Astrocyte (in vitro differentiated cells and primary cell): ENCODE measurements around the gene CCL23. TPM values are rescaled to one million over a fixed set of nuclear protein-coding genes. Genes with fewer than 3 reads are reported as not detected.

ENCODE experiments used
- DNase-seq: peaks from one replicate; pipeline ENCODE4 v3.0.0-alpha.2; 2010; ENCODE audit warnings: low read depth
- FAIRE-seq: peaks from 2 replicates; lab custom pipeline; 2011; peaks lifted over from hg19 to GRCh38; lab: Jason Lieb, UNC
- H2AFZ ChIP-seq: 2 replicates; pipeline ENCODE4 v1.6.0; 2012; ENCODE audit warnings: low read depth, low read length, inconsistent platforms
- H3K27ac ChIP-seq: 2 replicates; pipeline ENCODE4 v1.5.1; 2011; ENCODE audit warnings: low read depth, low read length, inconsistent platforms
- H3K27me3 ChIP-seq: 2 replicates; pipeline ENCODE4 v1.6.0; 2011; ENCODE audit warnings: low read length, inconsistent platforms; ENCODE audit not compliant: insufficient read depth
- H3K36me3 ChIP-seq: 2 replicates; pipeline ENCODE4 v1.5.1; 2011; ENCODE audit warnings: low read length, inconsistent platforms; ENCODE audit not compliant: insufficient read depth
- H3K4me1 ChIP-seq: 2 replicates; pipeline ENCODE4 v1.5.1; 2011; ENCODE audit warnings: low read length, inconsistent platforms; ENCODE audit not compliant: insufficient read depth
- H3K4me2 ChIP-seq: 2 replicates; pipeline ENCODE4 v1.6.0; 2012; ENCODE audit warnings: low read length, inconsistent platforms
- H3K4me3 ChIP-seq: 2 replicates; pipeline ENCODE4 v1.5.1; 2011; ENCODE audit warnings: low read depth, mild to moderate bottlenecking, low read length, inconsistent platforms; ENCODE audit not compliant: insufficient read depth
- H3K79me2 ChIP-seq: 2 replicates; pipeline ENCODE4 v1.6.0; 2012; ENCODE audit warnings: mild to moderate bottlenecking, low read length, inconsistent platforms; ENCODE audit not compliant: insufficient read depth
- H3K9ac ChIP-seq: 2 replicates; pipeline ENCODE4 v1.6.0; 2012; ENCODE audit warnings: mild to moderate bottlenecking, low read length, inconsistent platforms
- H3K9me3 ChIP-seq: 2 replicates; pipeline ENCODE4 v1.5.1; 2012; ENCODE audit warnings: low read depth, mild to moderate bottlenecking, low read length, inconsistent platforms; ENCODE audit not compliant: insufficient read depth
- H4K20me1 ChIP-seq: 2 replicates; pipeline ENCODE4 v1.6.0; 2012; ENCODE audit warnings: low read length, inconsistent platforms; ENCODE audit not compliant: insufficient read depth
- H3K27ac Mint-ChIP-seq: one replicate; pipeline ENCODE4 v1.8.0; 2021; ENCODE audit warnings: mild to moderate bottlenecking, mixed read lengths; ENCODE audit not compliant: unreplicated experiment
- H3K27me3 Mint-ChIP-seq: one replicate; pipeline ENCODE4 v1.8.0; 2021; ENCODE audit warnings: low read depth, mixed read lengths; ENCODE audit not compliant: unreplicated experiment
- H3K36me3 Mint-ChIP-seq: one replicate; pipeline ENCODE4 v1.8.0; 2021; ENCODE audit warnings: low read depth, mixed read lengths; ENCODE audit not compliant: unreplicated experiment
- H3K4me1 Mint-ChIP-seq: one replicate; pipeline ENCODE4 v1.8.0; 2021; ENCODE audit warnings: low read depth, mixed read lengths; ENCODE audit not compliant: unreplicated experiment
- H3K4me3 Mint-ChIP-seq: one replicate; pipeline ENCODE4 v1.8.0; 2021; ENCODE audit warnings: mild to moderate bottlenecking, moderate library complexity, mixed read lengths; ENCODE audit not compliant: unreplicated experiment
- H3K9me3 Mint-ChIP-seq: one replicate; pipeline ENCODE4 v1.8.0; 2021; ENCODE audit warnings: mild to moderate bottlenecking, mixed read lengths; ENCODE audit not compliant: unreplicated experiment
- EZH2 ChIP-seq: IDR thresholded peaks from 2 replicates; pipeline ENCODE4 v1.6.1; 2012; ENCODE audit warnings: mild to moderate bottlenecking, low read length, inconsistent platforms; ENCODE audit not compliant: insufficient read depth
- total RNA-seq: library from RNA; stranded (reverse); gene quantifications from 2 replicates; pipeline ENCODE4 v1.2.1, GENCODE V29; 2021
- TF ChIP-seq, protein P1 (sequence below): IDR thresholded peaks from 2 replicates; pipeline ENCODE4 v1.5.1; 2011; ENCODE audit warnings: low read depth, mild to moderate bottlenecking, inconsistent platforms, low read length, moderate library complexity; ENCODE audit not compliant: insufficient read depth

The CCL23 gene
- total RNA-seq, 1 donor from 2014 or later, result not detected

DNA sequence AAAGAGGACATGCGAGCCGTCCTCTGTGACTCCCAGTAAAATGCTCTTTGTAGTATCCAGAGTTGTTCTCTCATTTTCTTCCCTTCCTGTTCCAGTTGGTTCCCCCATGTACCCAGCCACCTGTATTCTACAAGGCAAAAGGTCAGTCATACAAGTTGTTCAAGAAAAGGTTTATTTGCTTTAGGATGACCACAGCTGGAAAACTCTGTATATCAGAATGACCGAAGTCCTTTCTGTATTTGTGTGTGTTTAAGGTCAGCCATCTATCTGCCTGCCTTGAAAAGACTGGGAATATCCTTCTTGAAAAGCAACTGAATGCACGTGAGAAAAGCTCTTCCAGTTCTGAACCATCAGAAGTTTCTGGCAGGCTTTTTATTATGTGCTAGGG, 44.8 kb downstream of the CCL23 start:
- Histone ChIP-seq H4K20me1 (no peaks in the 10 kb centered on the region), H3K4me1 (no peaks in the 10 kb centered on the region), H3K4me2 (no peak overlapping the region), H3K36me3 (no peaks in the 10 kb centered on the region), H3K4me3 (no peak overlapping the region), H3K9me3 (no peaks in the 10 kb centered on the region), H2AFZ (no peak overlapping the region), H3K79me2 (no peaks in the 10 kb centered on the region), H3K9ac (no peak overlapping the region), H3K27ac (no peak overlapping the region), H3K27me3 (peaks cover 3% of the 10 kb centered on the region)
- peaks cover 13% of the 10 kb centered on the region for H3K27me3 Mint-ChIP-seq
- peaks cover 8% of the 10 kb centered on the region for H3K4me1 Mint-ChIP-seq
- no peak for FAIRE-seq
- TF ChIP-seq EZH2, result no peak
- TF ChIP-seq, protein P1, sequence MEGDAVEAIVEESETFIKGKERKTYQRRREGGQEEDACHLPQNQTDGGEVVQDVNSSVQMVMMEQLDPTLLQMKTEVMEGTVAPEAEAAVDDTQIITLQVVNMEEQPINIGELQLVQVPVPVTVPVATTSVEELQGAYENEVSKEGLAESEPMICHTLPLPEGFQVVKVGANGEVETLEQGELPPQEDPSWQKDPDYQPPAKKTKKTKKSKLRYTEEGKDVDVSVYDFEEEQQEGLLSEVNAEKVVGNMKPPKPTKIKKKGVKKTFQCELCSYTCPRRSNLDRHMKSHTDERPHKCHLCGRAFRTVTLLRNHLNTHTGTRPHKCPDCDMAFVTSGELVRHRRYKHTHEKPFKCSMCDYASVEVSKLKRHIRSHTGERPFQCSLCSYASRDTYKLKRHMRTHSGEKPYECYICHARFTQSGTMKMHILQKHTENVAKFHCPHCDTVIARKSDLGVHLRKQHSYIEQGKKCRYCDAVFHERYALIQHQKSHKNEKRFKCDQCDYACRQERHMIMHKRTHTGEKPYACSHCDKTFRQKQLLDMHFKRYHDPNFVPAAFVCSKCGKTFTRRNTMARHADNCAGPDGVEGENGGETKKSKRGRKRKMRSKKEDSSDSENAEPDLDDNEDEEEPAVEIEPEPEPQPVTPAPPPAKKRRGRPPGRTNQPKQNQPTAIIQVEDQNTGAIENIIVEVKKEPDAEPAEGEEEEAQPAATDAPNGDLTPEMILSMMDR, result no peak
- H3K36me3 Mint-ChIP-seq, result no peaks in the 10 kb centered on the region
- DNase-seq, result no peak
- peaks cover 2% of the 10 kb centered on the region for H3K9me3 Mint-ChIP-seq
- no peak overlapping the region for H3K4me3 Mint-ChIP-seq
- H3K27ac Mint-ChIP-seq, result no peak overlapping the region

DNA sequence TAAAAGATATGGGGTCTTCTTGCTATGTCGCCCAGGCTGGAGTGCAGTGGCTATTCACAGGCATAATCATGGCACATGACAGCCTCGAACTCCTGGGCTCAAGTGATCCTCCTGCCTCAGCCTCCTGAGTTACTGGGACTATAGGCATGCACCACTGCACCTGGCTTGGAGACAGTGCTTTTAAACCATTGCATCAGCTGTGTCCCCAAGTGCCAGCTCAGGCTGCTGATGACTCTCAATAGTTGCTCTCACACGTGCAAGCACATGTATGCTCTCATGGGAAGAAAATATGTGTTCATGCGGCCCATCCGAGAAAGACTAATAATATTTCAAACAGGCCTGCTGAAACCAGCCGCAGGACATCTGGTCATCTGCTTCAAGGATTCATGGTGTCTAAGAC, 45.2 kb downstream of the CCL23 start:
- Histone ChIP-seq H3K4me1 (no peaks in the 10 kb centered on the region), H3K36me3 (no peaks in the 10 kb centered on the region), H2AFZ (no peak overlapping the region), H3K27ac (no peak overlapping the region), H3K9ac (no peak overlapping the region), H3K9me3 (no peaks in the 10 kb centered on the region), H3K4me2 (no peak overlapping the region), H3K4me3 (no peak overlapping the region), H4K20me1 (no peaks in the 10 kb centered on the region), H3K79me2 (no peaks in the 10 kb centered on the region), H3K27me3 (peaks cover 3% of the 10 kb centered on the region)
- H3K27ac Mint-ChIP-seq, result no peak overlapping the region
- no peak for FAIRE-seq
- peaks cover 10% of the 10 kb centered on the region for H3K27me3 Mint-ChIP-seq
- no peak overlapping the region for H3K4me3 Mint-ChIP-seq
- TF ChIP-seq EZH2, result no peak
- TF ChIP-seq, protein P1, result no peak
- no peaks in the 10 kb centered on the region for H3K9me3 Mint-ChIP-seq
- no peak for DNase-seq
- H3K36me3 Mint-ChIP-seq, result no peaks in the 10 kb centered on the region
- peaks cover 8% of the 10 kb centered on the region for H3K4me1 Mint-ChIP-seq

DNA sequence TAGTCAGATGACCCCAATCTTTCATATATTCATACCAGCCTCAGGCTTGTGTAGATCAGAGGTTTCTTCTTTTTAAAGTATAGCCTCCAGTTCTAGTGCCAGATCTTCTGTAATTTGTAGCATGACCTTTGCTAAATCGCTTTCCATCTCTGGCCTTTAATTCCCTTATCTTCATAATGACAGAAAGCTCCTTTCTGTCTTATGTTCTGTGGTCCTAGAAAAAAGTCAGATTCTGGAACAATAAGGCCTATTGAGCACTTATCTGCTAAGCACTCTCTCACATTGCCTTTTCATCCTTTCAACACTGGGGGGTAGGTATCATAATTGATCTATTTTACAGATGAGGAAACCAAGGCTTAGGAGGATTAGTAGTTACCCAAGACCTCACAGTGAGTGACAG, 45.7 kb downstream of the CCL23 start:
- FAIRE-seq, result no peak
- H3K4me2 ChIP-seq, result no peak overlapping the region
- DNase-seq, result no peak
- no peak overlapping the region for H2AFZ ChIP-seq
- Mint-ChIP-seq H3K9me3 (no peaks in the 10 kb centered on the region), H3K4me1 (peaks cover 8% of the 10 kb centered on the region), H3K36me3 (no peaks in the 10 kb centered on the region), H3K4me3 (no peak overlapping the region), H3K27ac (no peak overlapping the region), H3K27me3 (peaks cover 10% of the 10 kb centered on the region)
- H4K20me1 ChIP-seq, result no peaks in the 10 kb centered on the region
- no peaks in the 10 kb centered on the region for H3K36me3 ChIP-seq
- H3K79me2 ChIP-seq, result no peaks in the 10 kb centered on the region
- H3K9me3 ChIP-seq, result no peaks in the 10 kb centered on the region
- no peaks in the 10 kb centered on the region for H3K4me1 ChIP-seq
- no peak overlapping the region for H3K4me3 ChIP-seq
- peaks cover 3% of the 10 kb centered on the region for H3K27me3 ChIP-seq
- no peak overlapping the region for H3K27ac ChIP-seq
- no peak overlapping the region for H3K9ac ChIP-seq
- TF ChIP-seq, protein P1, result no peak
- TF ChIP-seq EZH2, result no peak
